ENCODE data around the gene CASKIN2.
"Not testable (repeated sequence)": the region's sequence is repeated elsewhere in the genome, so short reads cannot be mapped to it uniquely, and the experiment has no call there.

The CASKIN2 gene

GRCh38 chr17:75463603-75464002 is 51.7 kb downstream of the CASKIN2 start:
- no peak for FAIRE-seq

- FAIRE-seq: no peak
Observed at GRCh38 chr17:75460295-75460694, 55.0 kb downstream of the CASKIN2 start.

- FAIRE-seq: no peak
Observed at GRCh38 chr17:75459590-75460267, 55.6 kb downstream of the CASKIN2 start.

- no peak for FAIRE-seq
Observed at GRCh38 chr17:75459246-75459589, 56.1 kb downstream of the CASKIN2 start.

GRCh38 chr17:75457047-75457654 is 58.2 kb downstream of the CASKIN2 start:
- no peak for FAIRE-seq

GRCh38 chr17:75456417-75457046 is 58.8 kb downstream of the CASKIN2 start, which contains the start of gene TMEM94:
Gene TMEM94, plus strand, starts transcription at chr17:75456635. Its CDS starts 15,271 bp downstream, at chr17:75471906.
- FAIRE-seq: no peak

GRCh38 chr17:75456039-75456416 is 59.3 kb downstream of the CASKIN2 start:
- no peak for FAIRE-seq

GRCh38 chr17:75454672-75455071 is 60.7 kb downstream of the CASKIN2 start:
- not testable (repeated sequence) for FAIRE-seq

GRCh38 chr17:75454193-75454592 is 61.1 kb downstream of the CASKIN2 start:
- FAIRE-seq: no peak

- no peak for FAIRE-seq
Observed at GRCh38 chr17:75450270-75450669, 65.1 kb downstream of the CASKIN2 start.

All from colon (tissue), 2 donors.